ENCODE measurements around the gene METTL13.

DNA sequence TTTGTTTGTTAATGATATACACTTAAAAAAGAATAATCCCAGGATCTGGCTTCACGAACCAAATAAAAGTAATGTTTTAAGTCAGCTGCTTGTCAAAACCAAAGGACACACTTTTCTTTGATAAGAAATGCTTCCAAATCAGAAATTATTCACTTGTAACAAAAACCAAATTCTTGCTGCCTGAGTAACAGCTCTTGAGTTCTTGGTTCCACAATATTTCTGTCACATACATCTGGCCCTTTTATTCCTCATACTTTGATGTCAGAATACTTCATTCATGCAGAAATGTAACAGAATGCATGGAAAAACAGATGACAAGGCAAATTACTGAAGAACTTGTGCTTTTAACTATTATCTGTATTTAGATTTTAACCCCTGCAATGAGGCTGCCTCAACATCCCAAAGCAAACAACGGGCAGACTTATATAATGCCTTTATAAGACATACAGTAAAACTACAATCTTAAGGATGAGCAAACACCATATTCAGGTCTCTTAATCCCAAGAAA lies 41.0 kb upstream of the METTL13 start:
- TF ChIP-seq, protein P1, sequence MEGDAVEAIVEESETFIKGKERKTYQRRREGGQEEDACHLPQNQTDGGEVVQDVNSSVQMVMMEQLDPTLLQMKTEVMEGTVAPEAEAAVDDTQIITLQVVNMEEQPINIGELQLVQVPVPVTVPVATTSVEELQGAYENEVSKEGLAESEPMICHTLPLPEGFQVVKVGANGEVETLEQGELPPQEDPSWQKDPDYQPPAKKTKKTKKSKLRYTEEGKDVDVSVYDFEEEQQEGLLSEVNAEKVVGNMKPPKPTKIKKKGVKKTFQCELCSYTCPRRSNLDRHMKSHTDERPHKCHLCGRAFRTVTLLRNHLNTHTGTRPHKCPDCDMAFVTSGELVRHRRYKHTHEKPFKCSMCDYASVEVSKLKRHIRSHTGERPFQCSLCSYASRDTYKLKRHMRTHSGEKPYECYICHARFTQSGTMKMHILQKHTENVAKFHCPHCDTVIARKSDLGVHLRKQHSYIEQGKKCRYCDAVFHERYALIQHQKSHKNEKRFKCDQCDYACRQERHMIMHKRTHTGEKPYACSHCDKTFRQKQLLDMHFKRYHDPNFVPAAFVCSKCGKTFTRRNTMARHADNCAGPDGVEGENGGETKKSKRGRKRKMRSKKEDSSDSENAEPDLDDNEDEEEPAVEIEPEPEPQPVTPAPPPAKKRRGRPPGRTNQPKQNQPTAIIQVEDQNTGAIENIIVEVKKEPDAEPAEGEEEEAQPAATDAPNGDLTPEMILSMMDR (conservative IDR thresholded peaks at IDR 0.05 in 1 of 2, IDR thresholded peaks at IDR 0.05 in 1 of 2; ENCODE audit: extremely low read depth in 1 of 2, insufficient read depth in 1 of 2, low read depth in 1 of 2, low read length in 2 of 2) = no peak
- TF ChIP-seq EZH2 (IDR thresholded peaks at IDR 0.05; ENCODE audit: borderline replicate concordance, low read length) = no peak
